Measurements from ENCODE around the gene ALG6.
"Not testable (repeated sequence)": the region's sequence is repeated elsewhere in the genome, so short reads cannot be mapped to it uniquely, and the experiment has no call there.

ALG6 gene

DNA sequence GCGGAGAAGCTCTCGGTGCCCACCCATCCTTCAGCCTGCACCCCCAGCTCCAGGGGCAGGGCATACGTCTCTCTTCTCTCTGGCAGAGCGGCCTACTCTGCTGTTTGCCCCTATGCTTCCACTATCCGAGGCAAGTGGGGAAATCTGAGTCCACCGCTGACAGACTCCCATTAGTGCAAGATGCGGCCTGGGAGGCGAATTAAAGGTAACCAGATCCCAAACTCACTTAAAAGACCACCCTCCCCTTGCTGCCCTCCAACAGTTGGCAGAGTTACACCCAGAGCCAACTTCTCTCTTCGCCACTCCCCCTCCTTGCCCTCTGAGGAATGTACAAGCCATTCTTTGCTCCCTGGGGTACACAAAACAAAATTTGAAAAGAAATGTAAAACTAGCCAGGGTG is 38.6 kb upstream of the ALG6 start:
- no peak for DNase-seq

DNA sequence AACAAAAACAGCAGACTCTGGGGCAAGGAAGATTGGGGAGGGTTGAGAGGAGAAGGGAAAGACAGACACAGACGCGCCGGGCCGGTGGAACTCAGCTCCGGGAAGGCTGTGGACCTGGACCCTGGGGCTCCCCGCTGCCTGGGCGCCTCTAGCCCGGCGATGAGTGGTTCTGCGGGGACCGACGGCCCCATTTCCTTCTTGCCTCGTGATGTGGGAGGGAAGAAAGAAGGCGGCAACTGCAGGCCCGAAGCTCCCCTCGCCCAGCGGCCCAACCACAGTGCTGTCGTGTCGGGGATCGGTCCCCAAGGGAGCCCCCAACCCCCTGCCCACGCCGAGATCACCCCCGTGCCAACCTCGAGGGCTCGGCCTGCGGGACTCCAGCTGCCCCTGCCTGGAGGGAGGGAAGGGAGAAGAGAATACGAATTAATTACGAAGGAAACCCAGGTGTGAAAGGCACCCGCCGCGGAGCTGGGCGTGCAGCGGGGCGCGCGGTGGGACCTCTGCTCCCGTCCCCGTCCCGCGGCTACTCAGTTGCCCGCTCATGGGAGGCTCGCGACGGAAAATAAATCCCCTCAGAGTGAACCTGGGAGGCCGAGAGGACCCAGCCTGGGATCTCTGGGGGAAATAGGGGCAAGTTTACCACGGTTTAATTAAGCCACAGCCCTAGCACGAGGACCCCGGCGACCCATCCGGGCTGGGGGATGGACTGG is 37.7 kb upstream of the ALG6 start:
- DNase-seq, result no peak

DNA sequence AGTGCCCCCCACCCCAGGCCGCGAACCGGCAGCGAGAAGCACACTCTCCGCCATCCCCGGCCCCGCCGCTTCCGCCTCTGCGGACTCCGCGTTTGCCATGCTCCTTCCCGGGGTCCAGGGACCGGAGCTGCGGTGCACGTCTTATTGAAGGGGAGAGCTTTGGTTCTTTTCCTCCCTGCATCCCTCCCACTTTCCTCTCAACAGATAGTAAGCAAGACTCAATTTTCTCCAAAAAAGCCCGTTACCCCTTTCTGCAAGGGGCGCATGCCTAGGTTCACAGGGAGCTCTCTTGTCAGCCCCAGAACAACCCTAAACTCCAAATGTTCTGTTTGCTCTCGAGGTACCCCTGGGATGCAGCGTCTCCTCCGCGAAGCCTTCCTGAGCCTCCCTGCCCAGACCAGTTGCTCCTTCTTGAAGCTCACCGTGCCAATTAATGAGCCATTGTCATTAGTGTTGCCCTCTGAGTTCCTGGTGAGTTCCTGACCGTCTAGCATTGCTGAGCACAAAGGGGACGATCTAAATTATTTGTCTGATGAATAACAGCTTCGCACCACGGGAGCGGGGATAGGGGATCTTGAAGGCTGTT is 37.0 kb upstream of the ALG6 start:
- DNase-seq, result no peak

DNA sequence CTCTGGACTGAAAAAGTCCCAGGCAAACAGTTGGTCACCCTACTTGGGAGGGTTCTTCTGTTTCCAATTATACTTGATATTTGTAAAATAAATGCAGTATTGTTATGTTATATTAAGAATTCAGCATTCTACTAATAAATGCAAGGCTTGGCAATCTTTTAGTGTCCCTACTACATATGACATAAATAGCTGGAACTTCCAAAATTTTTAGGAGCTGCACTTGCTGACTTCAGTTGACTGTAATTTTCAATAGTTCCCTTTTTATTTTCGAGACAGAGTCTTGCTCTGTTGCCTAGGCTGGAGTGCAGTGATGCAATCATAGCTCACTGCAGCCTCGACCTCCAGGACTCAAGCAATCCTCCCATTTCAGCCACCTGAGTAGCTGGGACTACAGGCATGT is 25.0 kb upstream of the ALG6 start:
- DNase-seq, result no peak

DNA sequence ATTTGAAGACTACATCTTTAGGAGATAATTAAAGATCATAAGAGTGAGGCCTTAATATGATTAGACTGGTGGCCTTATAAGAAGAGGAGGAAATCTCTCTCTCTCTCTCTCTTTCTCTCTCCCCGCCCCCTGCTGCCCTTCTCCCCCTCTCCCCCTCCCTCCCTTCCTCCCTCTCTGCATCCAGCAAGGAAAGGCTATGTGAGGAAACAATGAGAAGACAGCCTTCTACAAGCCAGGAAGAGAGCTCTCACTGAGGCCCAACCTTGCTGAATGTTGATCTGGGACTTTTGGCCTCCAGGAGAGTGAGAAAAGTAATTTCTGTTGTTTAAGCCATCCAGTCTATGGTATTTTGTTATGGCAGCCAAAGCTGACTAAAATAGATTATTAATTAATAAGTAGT is 23.5 kb upstream of the ALG6 start:
- DNase-seq, result no peak

DNA sequence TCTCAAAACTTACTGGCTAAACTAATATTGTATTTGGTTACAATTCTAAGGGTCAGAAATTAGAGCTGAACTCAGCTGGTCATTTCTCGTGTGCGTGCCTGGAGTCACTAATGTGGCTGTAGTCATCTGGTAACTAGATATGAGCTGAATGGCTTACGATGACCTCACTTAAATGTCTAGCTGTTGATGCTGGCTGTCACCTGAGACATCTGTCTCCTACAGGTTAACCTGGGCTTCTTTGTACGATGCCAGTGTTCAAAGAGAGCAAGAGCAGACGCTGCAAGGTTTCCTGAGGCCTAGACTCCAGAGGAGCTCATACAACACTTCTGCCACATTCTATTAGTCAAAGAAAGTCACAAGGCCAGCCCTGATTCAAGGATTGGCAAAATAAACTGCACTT is 17.1 kb upstream of the ALG6 start:
- no peak for DNase-seq

DNA sequence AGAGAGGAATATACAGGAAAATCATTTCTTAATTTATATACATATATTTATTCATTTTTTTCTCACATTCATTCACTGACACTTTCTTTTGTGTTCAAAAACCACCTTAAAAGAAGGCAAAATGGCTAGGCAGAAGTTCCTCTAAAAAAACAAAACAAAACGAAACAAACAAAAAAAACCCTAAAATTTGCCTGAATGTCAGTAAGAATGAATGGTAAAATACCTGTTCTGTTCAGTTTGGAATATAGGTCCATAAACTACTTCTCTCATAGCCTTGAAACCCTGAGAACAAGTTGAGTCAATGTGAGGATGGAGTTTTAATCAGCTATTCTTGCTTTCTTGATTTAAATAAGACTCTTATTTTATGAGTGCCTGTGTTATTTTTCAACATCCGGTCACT is 14.7 kb upstream of the ALG6 start:
- no peak for DNase-seq

DNA sequence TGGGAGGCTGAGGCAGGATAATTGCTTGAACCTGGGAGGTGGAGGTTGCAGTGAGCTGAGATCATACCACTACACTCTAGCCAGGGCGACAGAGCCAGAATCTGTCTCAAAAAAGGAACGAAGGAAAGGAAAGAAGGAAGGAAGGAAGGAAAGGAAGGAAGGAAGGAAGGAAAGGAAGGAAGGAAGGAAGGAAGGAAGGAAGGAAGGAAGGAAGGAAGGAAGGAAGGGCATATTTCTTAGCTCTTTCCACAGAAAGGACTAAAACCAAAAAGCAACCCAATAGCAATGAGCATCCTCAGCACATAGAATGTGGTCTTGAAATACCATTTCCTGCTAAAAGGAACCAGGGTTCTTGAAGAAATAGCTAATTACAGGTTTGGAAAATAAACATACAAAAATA is 11.2 kb upstream of the ALG6 start:
- not testable (repeated sequence) for DNase-seq

DNA sequence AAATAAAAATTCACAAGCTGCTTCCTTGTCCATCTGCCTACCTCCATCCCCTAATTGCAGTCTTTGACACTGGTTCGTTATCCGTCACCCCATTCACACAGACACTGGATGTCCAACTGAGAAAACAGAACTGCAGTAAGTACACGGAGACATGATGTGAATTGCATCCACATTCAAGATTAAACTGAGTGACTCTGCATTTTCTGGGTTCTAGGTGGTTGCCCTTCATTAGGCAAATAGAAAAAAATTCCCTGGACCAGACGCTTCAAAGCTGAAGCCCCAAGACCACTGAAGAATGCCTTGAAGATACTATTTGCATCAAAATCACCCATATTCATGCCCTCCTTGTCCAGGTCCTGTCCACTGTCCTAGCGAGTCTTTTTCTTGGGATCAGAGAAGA is 7.9 kb upstream of the ALG6 start:
- DNase-seq, result no peak

DNA sequence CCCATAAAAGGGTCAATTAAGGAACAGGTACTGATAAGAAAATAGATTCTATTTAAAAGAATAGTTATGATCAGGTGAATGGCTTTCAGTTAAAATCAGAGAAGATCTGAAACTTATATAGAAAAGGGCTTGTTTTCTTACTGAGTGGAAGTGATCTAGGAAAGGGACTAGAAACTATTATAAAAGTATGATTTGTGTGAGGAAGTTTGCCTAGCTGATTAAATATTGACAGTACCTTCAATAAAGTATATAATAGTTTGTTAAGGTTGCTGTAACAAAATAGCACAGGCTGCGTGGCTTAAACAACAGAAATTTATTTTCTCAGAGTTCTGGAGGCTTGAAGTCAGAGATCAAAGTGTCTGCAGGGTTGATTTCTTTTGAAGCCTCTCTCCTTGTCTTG is 5.4 kb upstream of the ALG6 start:
- DNase-seq, result no peak

DNA sequence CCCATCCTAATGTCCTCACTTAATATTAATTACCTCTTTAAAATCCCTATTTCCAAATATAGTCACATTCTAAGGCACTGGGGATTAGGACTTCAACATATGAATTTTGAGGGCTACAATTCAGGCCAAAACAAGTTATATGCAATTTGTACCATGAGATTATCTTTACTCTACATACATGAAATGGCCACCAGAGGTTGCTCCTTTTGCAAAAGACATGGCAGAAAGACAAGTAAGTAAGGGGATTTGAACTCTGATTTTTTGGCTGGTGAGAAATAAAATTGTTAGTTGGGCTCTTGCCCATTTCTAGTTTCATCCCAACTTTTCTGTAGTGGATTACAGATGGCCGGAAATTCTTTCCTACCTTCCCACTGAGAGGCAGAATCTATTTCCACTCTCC is 4.8 kb upstream of the ALG6 start:
- no peak for DNase-seq

DNA sequence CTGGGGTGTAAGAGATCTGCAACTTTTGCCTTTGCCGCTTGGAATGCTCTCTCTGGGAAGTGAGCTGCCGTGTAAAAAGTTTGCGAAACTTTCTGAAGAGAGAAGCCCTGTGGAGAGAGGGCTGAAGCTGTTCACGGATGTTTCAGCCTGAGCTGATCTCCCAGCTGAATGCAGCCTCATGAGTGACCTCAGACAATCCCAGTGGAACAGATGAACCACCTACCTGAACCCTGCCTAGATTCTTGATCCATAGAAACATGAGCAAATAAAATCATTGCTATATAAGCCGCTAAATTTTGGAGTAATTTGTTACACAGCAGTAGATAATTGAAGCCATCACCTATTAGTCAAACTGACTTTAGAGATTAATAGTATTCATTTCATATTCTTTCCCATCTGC is 4.4 kb upstream of the ALG6 start:
- no peak for DNase-seq

DNA sequence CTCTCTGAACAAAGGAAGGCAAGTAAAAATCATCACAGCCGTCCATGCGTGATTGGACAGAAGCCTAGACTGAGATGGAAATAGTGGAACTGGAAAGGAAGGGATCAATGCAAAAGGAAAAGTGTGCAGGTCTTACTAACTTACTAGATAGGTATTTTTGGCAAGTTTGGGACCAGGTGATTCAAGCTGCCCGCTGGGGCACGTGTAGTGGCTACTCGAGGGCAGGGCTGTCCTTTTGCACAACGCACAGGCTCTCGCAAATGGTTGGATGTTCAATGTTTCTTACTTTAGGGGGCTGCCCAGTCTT is 566 bp upstream of the ALG6 start:
- DNase-seq, result no peak

DNA sequence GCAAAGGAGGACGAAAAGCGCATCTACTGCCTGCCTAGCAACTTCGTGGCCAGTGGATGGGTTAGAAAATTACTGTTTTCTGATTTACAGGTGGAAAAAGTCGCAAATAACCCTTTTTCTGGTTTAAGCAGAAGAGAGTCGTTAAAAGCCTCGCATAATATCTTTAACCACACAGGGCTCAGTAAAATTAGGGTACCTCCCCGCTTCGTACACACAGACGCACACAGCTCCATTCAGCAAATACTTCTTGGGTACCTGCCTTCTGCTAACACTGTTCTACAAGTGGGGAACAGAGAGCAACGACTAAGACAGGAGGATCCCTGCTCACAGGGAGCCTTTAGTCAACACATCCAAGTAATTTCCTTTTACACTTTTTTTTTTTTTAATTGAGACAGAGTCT is 704 bp downstream of the ALG6 start:
- no peak for DNase-seq

DNA sequence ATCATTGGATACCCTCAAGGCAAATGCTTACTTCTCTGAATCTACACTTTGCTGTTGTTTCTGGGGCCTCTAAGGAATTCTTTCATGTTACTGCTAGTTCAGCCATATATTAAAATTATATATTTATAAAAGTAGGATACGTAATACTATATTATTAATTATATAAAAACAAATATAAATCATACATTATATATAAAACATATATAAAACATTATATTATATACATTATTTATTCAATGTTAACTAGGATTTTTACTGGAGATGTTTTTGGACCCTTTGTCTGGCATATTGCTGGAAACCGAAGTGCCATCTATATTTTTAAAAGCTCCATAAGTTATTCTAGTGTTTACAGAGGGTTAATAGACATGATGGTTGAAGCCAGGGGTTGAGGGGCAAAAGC is 12.2 kb downstream of the ALG6 start:
- DNase-seq, result no peak

DNA sequence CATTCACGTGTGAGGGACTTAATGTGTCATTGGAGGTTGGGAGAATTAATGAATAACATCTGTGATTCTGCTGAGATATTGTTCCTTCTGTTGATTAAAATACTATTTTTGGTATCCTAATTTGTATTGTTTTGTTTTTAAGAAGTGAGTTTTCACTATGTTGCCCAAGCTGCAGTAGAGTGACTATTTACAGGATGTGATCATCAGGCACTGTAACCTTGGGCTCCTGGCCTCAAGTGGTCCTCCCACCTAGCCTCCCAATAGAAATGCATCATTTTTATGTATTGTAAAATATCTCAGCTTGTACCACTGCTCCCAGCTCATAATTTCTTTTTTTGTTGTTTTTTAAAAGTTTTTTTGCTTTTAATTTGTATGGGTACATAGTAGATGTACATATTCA is 14.3 kb downstream of the ALG6 start:
- DNase-seq, result no peak

DNA sequence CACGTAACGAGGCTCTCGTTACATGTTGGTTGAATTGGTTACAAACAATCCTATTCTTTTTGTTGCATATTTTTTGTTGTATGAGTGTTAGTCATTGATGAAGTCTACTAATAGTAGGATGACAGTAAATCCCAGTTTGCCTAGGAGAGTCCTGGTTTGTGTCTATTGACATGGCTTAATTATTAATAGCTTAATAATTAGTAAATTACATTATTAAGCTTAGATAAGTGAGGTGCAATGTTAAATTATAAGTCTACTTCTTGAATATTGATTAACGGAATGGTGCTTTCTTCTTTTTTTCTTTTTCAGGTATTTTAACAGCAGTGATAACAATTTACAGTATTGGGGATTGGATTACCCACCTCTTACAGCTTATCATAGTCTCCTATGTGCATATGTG is 34.5 kb downstream of the ALG6 start:
- no peak for DNase-seq

DNA sequence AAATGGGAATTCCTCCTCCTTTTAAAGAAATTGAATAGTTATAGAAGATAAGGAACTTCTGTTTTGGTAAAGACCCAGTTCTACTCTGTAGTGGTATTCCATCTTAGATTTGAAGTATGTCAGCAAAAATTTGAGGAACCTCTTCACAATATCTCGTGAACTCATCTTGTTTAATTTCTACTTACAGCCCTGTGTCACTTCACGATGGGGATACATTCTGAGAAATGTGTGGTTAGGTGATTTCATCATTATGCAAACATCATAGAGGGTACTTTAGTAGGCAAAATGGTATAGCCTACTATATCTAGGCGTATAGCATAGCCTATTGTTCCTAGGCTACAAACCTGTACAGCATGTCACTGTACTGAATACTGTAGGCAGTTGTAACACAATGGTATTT is 36.0 kb downstream of the ALG6 start:
- DNase-seq, result no peak

DNA sequence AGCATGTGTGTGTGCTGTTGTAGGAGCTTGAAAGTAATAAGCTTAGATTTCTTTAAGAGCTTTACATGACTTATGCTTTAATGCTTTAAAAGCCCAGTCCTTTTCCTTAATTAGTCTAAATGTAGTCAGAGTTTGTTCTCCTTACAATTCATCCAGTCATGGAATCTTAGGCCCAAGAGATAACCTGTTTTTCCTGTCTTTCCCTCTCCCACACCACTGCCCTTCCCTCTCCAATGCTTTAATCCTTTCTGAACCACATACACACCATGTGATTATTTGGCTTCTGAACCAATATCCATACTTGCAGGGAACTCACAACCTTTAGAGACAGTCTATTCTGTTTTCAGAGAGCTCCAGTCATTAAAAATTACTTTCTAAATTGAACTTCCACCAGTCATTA is 37.6 kb downstream of the ALG6 start:
- no peak for DNase-seq

DNA sequence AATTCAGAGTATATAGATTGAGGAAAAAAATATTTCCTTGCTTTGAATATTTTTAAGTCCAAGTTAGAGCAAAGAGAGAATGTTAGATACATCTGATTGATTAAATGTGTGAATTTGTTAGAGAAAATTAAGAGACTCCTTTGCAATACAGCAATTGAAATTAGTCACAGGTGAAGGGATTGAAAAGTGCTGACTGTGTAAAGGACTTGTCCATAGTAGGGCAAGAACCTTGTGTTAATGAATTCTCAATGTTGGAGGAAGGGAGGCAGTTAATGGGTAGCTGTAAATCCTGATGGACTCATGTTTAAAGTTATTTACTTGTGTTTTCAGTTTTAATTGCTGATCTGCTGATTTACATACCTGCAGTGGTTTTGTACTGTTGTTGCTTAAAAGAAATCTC is 38.6 kb downstream of the ALG6 start:
- DNase-seq, result no peak

DNA sequence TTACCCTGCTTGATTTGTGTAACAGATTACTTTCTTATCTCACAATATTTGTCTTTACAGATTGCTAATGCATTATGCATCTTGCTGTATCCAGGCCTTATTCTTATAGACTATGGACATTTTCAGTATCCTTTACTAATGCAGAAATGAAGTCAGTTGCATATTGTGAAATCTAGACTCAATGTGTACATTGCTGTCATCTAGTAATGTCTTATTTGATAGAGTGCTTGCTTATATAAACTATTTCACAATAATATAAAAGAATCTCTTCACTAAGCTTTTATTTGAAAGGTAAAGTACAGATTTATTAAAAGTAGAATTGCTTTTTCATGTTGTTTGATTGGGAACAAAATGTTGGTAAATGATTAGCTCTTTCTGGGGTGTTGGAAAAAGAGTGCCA is 39.6 kb downstream of the ALG6 start:
- no peak for DNase-seq

DNA sequence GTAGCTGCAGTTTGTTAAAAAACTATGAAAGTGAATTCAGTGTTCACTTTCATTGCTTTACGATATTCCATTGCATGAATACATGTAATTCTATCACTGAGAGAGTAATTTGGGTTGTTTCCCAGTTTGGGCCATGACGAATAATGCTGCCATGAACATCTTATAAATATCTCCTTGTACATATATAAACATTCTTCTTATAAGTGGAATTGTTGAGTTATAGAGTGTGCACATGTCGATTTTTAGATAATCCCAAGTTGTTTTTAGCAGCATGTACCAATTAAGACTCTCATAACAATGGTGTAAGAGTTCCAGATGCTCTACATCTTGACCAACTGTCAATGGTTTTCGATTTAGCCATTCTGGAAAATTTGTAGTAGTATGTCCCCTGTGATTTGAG is 40.9 kb downstream of the ALG6 start:
- no peak for DNase-seq

DNA sequence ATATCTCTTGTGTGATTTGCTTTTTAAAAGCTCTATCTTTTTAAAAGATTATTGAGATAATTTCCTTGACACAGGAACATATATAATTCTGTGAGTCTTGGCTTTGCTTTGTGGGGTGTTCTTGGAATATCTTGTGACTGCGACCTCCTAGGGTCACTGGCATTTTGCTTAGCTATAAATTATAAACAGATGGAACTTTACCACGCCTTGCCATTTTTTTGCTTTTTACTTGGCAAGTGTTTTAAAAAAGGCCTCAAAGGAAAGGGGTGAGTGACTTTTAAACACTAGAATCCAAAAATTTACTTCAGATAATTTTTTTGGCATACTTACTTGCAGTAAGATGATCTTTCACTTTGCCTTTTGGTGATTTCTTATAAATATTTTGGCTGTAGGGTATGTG is 43.6 kb downstream of the ALG6 start:
- no peak for DNase-seq

DNA sequence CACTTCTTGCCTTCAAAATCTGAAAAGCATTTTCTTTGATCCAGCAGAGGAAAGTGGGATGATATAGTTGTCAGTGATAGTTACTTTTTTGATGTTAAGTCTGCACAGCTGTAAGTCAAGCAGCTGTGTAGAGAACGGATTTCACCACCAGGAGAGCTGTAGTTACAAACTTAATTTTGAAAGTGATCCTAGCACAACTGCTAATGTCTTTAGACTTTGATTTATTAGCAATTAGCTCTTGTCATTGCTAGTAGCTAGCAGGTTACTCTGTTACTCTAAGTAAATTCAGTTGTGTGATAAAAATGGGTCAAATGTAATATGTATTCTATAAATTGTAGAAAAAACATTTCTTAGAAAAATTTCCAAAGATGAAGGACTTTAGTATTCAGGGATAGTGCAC is 46.0 kb downstream of the ALG6 start:
- DNase-seq, result no peak

DNA sequence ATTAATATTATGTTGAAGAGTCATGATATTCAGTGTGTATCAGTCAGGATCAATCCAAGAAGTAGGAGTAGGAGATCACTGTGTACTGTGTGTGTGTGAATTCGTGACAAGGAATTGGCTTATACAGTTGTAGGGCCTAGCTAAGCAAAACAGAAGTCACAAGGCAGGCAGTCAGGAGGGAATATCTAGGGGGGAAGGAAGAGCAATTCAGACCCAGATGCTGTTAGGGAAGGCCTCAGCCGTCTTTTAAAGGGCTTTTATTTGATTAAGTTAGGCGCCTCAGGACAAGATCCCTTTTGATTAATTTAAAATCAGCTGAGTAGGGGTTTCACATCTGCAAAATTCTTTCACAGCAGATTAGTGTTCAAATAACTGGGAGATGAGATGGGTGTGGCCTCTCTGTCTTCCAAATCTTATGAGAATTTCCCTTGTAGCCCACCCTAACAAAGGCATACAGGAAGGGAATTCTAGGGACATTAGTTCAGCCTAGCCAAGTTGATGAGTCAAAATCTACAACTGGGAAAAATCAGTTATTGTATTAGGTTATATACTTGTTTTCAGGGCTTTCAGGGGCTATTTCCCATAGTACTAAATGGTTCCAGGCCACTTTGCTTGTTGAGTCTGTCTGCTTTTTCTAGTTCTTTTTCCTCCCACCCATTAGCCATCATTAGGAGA is 47.4 kb downstream of the ALG6 start:
- no peak for DNase-seq

Measured in GOT3 (cell line).